Fibroblast of the aortic adventitia (primary cell): ENCODE results near the gene NUP93. TPM values are rescaled to one million over a fixed set of nuclear protein-coding genes. Genes with fewer than 3 reads are reported as not detected.

Experiments used
- DNase-seq: peaks from one replicate; pipeline ENCODE4 v3.0.0-alpha.2; 2010; ENCODE audit warnings: low read depth
- H3K4me3 ChIP-seq: 2 replicates; pipeline ENCODE4 v1.5.1; 2011; ENCODE audit warnings: low read depth, mild to moderate bottlenecking, control low read depth, low read length, moderate library complexity
- CTCF ChIP-seq: IDR thresholded peaks from 2 replicates; pipeline ENCODE4 v1.5.1; 2011; ENCODE audit warnings: mild to moderate bottlenecking, low read length, control low read depth, inconsistent platforms; ENCODE audit not compliant: insufficient read depth
- total RNA-seq: library from RNA; depleted of rRNA; stranded (reverse); fragments of >200 nt; gene quantifications from 2 replicates; pipeline ENCODE4 v1.2.3, GENCODE V29; 2012; ENCODE audit warnings: low replicate concordance

NUP93 gene
- total RNA-seq, 1 donor = 45.5 TPM

GRCh38 chr16:56773532-56773931 lies 43.6 kb downstream of the NUP93 start:
- no peak for DNase-seq
- no peak for TF ChIP-seq CTCF
- no peak overlapping the region for H3K4me3 ChIP-seq

GRCh38 chr16:56774016-56774680 lies 44.2 kb downstream of the NUP93 start:
- DNase-seq = no peak
- no peak for TF ChIP-seq CTCF
- H3K4me3 ChIP-seq = no peak overlapping the region

DNA sequence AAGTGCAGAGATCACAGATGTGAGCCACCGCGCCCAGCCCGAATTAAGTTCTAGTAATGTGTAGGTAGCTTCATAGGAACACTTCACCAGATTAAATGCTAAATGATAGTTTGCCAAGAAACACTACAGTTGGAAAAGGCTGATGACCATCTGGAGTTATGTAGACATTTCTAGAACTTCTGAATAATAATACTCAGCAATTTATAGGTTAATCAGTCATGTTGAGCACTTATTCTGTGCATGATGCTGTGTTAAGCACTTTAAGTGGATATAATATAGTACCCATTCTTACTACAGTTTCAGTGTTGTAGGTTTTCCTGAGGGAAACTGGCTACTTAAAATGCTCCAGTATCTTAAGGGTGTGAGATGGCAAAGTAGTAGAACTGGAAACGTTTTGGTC lies 45.2 kb downstream of the NUP93 start:
- H3K4me3 ChIP-seq = no peak overlapping the region
- no peak for DNase-seq
- no peak for TF ChIP-seq CTCF

GRCh38 chr16:56776562-56776961 lies 46.6 kb downstream of the NUP93 start:
- peak; percentile 79 for DNase-seq
- no peak for TF ChIP-seq CTCF
- no peak overlapping the region for H3K4me3 ChIP-seq

DNA sequence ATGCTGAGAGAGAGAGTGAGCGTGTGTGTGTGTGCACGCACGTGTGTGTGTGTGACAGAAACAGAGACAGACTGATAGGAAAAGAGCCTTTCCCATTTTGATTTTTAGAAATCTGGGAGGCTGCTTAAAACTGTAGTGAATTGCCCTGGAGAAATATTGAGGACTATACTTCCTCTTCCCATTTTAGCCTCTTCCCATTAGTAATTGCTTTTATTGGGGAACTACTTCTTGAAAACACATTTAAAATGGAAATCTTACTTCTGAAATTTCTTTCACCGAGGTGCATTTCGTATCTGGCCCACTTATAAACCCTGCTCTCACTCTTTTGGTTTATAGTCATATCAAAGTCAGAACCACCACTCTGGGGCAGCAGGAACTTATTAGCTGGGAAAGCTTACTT lies 47.1 kb downstream of the NUP93 start:
- no peak overlapping the region for H3K4me3 ChIP-seq
- TF ChIP-seq CTCF = no peak
- no peak for DNase-seq

DNA sequence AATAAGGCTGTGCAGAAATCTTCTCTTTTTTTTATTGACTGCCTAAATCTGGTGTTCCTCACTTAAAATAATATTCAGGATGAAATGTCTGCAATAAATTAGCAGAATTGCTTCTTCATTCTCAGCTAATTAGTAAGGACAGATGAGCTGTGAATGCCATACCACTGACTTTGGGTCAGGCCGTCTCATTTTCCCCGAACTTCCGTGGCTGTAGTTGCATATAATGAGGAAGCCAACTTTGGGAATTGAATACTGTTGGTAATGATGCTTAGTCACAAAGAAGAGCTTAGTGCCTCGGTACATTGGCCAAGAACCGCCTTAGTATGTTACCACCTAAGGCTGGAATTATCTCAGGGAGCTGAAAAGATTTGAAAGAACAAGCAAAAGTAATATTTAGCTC lies 47.6 kb downstream of the NUP93 start:
- H3K4me3 ChIP-seq = no peak overlapping the region
- TF ChIP-seq CTCF = no peak
- DNase-seq = no peak

GRCh38 chr16:56779906-56780305 lies 50.0 kb downstream of the NUP93 start:
- no peak overlapping the region for H3K4me3 ChIP-seq
- DNase-seq = no peak
- TF ChIP-seq CTCF = no peak
